Activated CD4-positive, alpha-beta T cell treated with anti-CD3 and anti-CD28 coated beads, Interleukin-2, amount 50 U/mL, for 48 hours (primary cell): Measurements from ENCODE around the gene SCAMP4.

Source experiments
- DNase-seq, 2 experiments: peaks; one replicate each; pipeline ENCODE4 v3.0.0-alpha.2; 2020

The SCAMP4 gene

DNA sequence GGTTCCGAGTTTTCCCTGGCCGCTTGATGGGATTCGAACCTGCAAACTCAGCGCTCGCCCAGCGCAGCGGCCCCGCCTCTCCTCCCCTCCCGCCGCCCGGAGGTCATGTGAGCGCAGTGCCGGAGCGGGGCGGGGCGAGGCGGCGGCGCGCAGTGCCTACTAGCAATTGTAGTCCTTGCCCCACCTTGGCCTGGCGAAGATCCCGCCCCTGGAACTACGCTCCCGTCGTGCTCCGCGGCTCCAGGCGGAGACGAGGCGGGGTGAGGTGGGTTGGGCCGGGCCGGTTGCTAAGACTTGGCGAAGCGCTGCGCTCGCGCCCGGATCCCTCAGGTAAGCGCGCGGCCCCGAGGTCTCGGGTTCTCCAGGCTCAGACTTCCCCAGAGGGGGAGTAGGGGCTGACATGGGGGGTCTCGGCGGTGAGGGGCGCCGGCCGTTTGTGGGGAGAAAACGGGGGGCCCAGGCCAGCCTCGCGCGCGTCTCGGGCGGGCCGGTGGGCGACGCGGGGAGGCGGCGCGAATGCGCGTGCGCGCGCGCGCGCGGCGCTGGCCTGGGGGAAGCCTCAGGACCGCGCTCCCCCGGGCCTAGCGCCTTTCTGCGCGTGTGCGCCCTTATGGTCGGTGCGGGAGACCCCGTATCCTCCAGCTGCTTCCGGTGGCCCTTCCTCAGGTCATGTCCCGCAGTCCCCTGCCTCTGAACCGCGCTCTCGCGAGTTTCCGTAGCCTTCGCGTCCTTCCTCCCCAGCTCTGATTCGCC, at the start of gene SCAMP4, which contains the start of gene ADAT3:
SCAMP4 (plus strand) TSS at position 290 of the 753 bp plus-strand sequence. CDS start 9,621 bp downstream, outside the sequence.
ADAT3 (plus strand) TSS at position 290 of the 753 bp plus-strand sequence. CDS start 6,649 bp downstream, outside the sequence.
- peak; percentile 99 for DNase-seq

DNA sequence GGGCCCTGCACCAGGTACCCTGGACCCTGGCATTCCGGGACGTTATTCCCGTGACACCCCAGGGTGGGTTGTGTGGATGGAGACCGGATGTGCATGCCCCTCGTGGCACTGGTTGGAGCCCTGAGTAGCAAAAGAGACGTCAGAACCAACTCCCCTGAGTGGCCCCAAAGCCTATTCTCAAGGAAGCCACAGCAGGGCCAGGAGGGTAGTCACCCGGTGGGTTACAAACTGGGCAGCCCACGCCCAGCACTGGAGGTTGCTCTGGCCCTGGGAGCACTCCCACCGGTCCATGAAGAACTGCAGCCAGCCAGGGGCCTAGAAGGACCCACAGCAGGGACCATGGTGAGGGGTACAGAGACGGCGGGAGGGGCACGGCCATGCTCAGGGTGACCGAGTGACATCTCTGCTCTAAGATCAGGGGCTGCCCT, 49.4 kb upstream of the SCAMP4 start:
- peak; percentile 49 to 60 for DNase-seq

DNA sequence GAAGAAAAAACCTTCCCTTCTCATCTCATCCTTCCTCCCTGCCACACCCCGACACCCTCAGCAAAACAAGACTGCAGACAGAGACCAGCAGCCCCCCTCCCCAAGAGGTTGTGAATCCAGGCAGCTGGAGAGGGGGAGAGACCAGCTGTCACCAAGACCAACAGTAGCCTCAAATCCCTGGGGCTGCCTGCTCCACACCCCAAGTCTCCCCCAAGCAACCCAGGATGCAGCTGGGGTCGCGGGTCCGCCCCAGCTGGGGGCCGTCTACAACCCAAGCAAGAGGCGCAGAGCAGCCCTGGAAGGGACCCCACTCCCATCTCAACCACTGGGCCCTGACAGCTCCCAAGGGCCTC, 48.9 kb upstream of the SCAMP4 start:
- DNase-seq, result no peak

DNA sequence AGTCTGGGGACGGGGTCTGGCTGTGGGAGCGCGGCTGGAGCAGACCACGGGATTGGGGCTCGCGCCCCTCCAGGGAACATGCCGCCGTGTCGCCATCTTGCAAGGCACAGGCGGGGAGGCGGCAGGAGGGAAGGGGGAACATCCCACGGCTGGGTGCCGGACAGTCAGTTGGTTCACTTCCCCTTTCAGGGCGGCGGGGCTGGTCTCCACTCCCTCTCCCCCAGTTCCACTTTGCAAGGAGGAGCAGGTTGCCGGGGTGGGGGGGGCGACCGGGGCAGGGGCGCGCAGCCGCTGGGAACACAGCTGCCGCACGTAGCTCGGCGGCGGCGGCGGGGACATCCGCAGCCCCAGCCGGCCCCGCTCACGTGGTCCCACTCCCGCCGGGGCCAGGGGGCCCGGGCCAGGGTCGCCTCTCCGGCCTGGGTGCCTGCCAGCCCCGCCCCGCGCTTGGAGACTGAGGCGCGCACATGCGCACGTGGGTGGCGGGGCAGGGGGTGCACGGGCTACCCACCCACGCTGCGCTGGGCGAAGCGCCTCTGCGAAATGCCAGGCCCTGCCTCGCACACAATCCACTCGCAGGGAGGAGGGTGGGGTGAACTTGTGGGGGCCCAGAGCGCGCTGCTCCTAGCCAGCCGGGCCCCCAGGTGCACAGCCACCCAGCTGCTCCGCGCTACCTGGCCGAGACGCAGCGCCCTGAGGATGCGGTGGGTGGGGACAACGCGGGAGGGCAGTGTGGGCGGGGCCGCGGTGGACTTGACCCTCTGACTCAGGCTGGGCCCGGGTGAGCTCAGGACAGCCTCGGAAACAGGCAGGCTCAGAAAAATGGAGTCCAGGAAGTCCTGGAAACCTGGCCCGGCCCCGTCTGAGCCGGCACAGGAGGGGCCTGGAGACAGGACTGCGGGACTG, 48.2 kb upstream of the SCAMP4 start:
- peak; percentile 71 to 77 for DNase-seq

GRCh38 chr19:1857648-1858326, 47.4 kb upstream of the SCAMP4 start:
- no peak for DNase-seq

GRCh38 chr19:1858412-1859081, 46.7 kb upstream of the SCAMP4 start:
- no peak for DNase-seq

DNA sequence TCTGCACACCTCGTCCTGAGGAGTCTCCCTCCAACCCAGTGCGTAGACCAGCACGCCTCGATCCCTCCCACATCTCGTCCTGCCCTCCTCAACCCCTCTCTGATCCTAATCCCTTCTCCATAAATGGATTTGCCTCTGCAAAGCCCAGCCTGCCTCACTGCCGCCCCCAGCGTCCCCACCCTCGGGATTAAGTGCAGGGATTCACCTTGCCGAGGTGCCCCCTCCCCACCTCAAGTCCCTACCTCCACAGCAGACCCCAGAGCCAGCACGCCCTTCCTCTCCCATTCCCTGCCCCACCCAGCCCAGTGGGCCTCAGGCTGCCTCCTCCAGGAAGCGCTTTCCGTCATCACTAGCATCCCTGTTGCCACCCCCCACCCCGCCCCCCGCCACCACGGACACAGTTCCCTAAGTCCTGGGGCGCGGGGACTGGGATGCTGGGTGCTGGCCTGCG, 45.8 kb upstream of the SCAMP4 start:
- DNase-seq, result no peak

- DNase-seq, result peak; percentile 58 to 66
Observed at GRCh38 chr19:1860042-1860775, 45.0 kb upstream of the SCAMP4 start.

DNA sequence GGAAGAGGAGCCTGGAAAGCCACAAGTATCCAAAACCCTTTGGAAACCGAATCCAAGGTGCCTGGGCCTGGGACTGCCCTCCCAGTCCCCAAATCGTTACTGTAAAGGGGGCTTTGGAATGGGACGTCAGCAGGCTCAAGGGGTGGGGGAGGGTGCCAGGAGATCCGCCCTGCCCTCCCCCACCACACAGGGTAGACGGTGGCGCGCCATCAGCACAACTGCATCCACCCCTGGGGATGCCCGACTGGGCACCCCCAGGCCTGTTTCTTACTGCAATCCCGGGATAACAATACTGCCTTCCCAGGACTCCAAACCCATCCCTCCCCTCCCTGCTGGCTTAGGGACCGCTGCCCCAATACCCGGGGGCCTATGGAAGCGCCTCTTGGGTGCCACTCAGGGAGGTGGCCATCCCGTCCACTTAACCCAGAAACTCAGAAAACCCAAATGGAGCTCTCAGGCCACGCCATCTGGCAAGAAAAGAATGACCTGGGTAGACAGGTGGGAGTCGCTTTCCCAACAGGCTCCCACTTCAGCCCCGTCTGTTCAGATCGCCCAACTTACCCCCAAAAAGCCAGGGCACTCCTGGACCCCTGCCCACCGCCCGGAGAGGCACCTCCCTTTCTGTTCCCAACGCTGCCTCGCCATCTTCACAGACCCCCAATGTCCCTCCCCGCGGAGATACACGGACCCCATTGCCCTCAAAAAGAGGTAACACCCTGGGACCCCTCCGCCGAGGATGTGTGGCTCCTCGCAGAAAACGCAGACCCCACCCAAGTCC, 44.2 kb upstream of the SCAMP4 start:
- DNase-seq, result no peak

DNA sequence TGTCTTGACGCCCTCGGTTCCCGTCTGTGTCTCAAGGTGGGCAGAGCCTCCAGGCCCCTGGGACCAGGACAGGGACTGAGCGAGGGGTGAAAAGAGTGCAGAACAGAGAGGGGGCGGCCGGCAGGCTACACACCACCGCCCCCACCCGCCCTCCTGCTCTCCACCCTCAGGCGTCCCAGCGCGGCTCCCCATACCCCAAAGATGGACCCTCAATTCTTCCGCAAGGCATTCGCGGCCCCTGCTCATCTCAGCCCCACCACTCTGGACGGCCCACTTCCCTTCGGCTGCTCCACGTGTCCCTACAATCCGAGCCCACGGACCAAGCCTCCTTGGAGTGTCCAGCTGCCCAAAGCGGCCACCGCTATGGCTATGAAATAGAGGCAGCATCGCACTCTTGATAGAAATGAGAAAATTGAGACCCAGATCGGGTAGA, 43.6 kb upstream of the SCAMP4 start:
- no peak for DNase-seq

DNA sequence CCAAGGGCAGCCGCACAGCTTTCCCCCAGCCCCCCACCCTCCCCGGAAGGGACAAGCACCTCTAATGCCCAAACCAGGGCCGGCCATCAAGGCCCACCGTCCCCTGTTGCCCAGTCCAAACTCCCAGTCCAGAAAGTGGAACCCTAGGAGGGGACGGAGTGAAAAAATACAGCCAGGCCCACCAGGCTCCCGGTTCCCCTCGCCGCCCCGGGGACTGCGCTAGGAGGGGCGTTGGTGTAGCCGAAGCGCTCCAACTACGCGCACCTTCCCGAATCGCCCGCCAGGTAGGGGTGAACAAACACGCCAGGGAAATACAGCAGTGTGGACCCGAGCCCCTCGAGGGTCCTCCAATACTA, 43.2 kb upstream of the SCAMP4 start:
- DNase-seq, result no peak

GRCh38 chr19:1862424-1863327, 42.5 kb upstream of the SCAMP4 start:
- peak; percentile 57 to 59 for DNase-seq

DNA sequence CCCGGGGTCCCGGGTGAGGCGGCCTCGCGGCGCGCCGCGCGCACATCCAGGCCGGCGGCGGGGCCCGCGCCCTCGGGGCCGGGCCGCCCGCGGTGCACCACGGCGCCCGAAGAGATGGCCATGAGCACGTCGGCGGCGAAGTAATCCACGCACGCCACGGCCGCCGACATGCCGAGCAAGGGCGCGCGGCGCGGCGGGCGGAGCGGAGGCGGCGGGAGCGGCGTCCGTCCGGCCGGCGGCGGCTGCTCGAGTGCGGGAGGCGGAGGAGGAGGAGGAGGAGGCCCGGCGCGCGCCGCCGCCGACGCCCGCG, 41.9 kb upstream of the SCAMP4 start, which contains the start of gene KLF16:
KLF16 (minus strand) TSS at position 252 of the 310 bp plus-strand sequence; CDS start at position 170, 82 bp downstream.
- no peak for DNase-seq

- DNase-seq, result peak; percentile 92
Observed at GRCh38 chr19:1863638-1864479, 41.3 kb upstream of the SCAMP4 start.

- DNase-seq, result peak; percentile 69 to 76
Observed at GRCh38 chr19:1864480-1865171, 40.6 kb upstream of the SCAMP4 start.

- no peak for DNase-seq
Observed at GRCh38 chr19:1865172-1866010, 39.8 kb upstream of the SCAMP4 start.

DNA sequence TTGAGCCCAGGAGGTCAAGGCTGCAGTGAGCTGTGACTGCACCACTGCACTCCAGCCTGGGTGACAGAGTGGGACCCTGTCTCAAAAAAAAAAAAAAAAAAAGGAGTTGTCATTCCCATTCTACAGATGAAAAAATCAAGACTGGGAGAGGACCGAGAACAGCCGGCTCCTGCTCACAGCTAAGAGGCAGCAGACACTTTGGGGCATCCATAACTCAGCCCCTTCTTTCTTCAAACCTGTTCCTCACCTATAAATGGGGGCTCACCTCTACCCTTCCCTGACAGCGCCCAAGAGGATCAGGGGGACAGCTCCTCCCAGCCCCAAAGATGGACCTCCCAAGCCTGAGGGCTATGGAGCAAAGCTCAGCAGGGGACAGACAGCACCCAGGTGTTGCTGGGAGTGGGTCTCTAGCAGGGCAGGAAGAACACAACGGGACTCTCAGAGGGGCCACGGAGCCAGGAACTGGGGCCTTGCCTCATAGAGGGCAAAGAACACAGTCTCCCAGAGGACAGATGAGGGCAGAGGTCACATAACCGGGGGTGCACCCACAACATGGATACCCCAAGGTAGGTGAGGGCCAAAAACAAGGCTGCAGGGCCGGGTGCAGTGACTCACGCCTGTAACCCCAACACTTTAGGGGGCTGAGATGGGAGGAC, 38.4 kb upstream of the SCAMP4 start:
- no peak for DNase-seq
